Cardiac fibroblast (primary cell): ENCODE results near the gene PACRG.

ENCODE experiments used
- DNase-seq, 2 donors: peaks; one replicate each; pipeline versions ENCODE4 v3.0.0 to v3.0.0-alpha.2; 2010; ENCODE audit warnings: low read depth in 2 of 2
- H3K4me3 ChIP-seq, 2 donors: replicated peaks in 1 of 2; 1 replicate in 1 of 2; 2 replicates in 1 of 2; pipeline ENCODE4 v1.5.1; 2011; ENCODE audit warnings: low read depth in 2 of 2, low read length in 2 of 2, mild to moderate bottlenecking in 2 of 2, moderate library complexity in 1 of 2
- TF ChIP-seq, protein P1 (sequence below): IDR thresholded peaks from one replicate; pipeline ENCODE4 v1.5.1; 2011; ENCODE audit warnings: low read depth, mild to moderate bottlenecking, low read length, inconsistent platforms

Gene PACRG

DNA sequence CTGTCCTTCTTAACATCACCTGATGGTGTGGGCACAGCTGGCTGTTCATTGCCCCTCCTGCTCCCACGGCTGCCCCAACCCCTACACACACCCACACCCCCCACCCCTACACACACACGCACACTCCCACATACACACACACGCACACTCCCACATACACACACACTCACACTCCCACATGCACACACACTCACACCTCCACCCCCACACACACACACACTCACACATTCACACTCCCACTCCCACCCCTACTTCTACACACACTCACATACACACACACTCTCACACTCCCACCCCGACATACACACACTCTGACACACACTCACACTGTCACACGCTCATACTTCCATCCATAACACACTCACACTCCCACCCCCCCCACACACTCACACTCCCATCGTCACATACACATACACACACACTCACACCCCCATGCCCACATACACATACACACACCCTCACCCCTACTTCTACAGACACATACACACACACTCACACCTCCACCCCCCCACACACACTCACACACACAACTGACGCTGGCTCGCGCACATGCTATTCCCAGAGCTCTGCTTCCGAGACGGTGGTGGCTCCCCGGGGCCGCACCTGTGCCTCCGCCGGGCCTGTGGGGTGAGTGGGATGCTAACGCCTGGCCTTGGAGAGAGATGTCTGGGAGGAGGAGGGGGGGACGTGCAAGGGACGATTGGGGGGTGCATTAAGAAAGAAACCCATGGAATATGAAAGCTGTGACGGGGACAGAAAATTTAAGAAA lies 512.0 kb downstream of the PACRG start:
- TF ChIP-seq, protein P1, sequence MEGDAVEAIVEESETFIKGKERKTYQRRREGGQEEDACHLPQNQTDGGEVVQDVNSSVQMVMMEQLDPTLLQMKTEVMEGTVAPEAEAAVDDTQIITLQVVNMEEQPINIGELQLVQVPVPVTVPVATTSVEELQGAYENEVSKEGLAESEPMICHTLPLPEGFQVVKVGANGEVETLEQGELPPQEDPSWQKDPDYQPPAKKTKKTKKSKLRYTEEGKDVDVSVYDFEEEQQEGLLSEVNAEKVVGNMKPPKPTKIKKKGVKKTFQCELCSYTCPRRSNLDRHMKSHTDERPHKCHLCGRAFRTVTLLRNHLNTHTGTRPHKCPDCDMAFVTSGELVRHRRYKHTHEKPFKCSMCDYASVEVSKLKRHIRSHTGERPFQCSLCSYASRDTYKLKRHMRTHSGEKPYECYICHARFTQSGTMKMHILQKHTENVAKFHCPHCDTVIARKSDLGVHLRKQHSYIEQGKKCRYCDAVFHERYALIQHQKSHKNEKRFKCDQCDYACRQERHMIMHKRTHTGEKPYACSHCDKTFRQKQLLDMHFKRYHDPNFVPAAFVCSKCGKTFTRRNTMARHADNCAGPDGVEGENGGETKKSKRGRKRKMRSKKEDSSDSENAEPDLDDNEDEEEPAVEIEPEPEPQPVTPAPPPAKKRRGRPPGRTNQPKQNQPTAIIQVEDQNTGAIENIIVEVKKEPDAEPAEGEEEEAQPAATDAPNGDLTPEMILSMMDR = no peak
- DNase-seq = no peak
- no peak overlapping the region for H3K4me3 ChIP-seq

DNA sequence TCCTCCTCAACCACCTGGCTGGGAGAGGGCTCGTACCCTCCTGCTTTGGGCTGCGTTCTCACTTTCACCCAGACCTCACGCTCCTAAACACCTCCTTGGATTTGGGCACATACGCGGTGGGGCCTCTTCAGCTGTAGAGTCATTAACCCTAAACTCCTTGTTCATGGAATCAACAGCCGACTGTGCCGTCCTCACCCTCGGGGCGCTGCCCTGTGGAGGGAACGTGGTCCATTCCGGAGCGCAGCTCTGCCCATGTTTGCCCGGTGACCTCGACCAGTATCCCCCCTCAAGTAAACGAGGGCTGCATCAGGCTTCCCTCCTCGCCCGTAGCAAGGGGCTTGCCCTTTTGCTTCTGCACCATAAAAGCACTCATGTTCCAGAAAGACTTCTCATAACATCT lies 512.8 kb downstream of the PACRG start:
- TF ChIP-seq, protein P1 = no peak
- no peak overlapping the region for H3K4me3 ChIP-seq
- no peak for DNase-seq

DNA sequence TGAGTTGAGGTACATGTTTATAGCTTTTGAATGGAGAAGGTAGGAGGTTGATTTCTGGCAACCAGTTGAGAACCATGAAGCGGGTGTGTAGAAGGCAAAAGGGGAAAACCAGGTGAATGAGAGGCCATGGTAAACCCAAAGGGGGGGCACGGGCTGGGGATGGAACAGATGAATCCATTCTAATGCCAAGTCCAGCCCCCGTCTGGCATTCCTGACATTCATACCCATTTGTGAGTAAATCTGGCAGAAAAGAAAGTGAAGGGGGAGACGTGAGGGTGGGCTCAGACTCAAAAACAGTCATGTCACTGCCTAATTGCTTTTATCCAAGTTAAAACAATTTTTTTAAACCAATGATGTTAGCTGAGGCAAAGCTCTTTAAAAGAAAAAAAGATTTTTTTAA lies 513.9 kb downstream of the PACRG start:
- H3K4me3 ChIP-seq = no peak overlapping the region
- TF ChIP-seq, protein P1 = no peak
- no peak for DNase-seq

DNA sequence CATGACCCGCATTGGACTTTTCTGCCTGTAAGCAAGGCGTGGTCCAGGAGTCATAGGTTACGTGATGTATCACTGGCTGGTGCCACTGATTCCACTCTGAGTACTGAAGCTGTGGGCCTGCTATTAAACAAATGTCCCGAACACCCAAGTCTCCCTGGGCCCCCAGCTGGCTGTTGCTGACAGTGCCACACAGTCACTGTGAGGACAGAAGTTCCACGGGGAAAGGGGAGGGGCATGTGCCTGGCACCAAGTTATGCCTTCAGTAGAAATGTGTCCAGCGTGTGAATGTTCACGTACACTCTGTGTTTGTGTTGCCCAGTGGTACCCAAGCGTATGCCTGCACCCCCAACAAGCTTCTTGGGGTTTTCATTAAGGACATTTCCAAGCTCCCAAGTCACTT lies 515.3 kb downstream of the PACRG start:
- no peak overlapping the region for H3K4me3 ChIP-seq
- no peak for DNase-seq
- TF ChIP-seq, protein P1 = no peak

DNA sequence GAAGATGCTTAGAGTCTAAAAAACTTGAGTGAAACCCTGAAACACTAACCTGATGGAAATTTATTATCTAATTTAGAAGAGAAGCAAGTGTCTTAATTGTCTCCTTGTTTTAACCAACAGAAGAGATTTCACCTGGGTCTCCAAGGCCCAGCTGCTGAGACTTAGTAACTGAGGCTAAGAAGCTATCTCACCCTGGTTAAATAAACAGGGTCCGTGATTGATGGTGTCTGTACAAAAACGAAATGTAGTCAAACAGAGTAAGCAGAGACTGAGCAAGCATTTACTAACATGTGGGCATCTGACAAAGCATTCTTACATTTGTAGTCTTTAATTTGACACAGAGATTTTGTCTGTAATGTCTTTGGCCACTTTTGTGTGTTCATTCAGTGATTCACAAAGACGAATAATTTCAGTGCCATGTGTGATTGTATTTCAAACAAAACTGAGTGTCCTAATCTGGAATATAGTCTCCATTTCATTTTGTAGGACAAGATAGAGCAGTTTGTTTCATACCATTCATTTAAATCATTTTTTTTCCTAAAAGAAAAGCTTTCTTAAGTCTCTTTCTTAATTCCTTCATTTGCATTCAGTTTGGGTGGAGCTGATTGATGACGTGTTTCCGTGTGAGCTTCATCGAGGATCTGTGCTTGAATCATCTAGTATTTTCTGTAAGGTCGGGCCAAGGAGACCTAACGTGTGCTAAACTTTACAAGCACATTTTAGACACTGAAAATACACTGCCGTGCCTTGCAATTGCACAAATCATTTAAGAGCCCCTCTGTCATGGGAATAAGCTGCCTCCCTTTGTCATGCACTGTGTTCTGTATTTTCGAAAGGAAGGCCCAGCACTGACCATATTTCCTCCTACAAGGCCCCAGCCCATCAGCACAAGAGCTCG lies 516.2 kb downstream of the PACRG start:
- TF ChIP-seq, protein P1 = no peak
- DNase-seq = no peak

DNA sequence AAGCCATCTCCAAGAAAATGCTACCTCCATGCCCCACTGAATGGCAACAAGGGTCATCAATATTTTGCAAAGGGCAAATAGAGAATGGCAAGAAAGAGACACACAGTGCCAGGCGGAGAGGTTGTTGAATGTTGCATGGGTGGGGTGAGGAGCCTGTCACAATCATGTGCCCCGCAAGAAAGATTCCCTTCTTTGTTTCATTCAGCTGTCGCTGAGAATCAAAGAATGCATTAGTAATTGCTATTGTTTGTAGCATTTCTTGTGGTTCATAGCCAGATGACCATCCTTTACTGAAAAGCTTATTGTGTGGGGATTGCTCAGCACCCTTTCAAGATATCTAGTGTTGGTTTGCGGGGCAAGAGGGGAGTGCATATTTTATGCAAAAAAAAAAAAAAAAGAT lies 520.3 kb downstream of the PACRG start:
- TF ChIP-seq, protein P1 = no peak
- H3K4me3 ChIP-seq = no peak overlapping the region
- peak in 1 of 2 donors; percentile 46 for DNase-seq

More for the DNA sequence above, 516.2 kb downstream of the PACRG start:
- H3K4me3 ChIP-seq = no peak overlapping the region
